ENCODE measurements around the gene ADORA1.

Gene ADORA1

DNA sequence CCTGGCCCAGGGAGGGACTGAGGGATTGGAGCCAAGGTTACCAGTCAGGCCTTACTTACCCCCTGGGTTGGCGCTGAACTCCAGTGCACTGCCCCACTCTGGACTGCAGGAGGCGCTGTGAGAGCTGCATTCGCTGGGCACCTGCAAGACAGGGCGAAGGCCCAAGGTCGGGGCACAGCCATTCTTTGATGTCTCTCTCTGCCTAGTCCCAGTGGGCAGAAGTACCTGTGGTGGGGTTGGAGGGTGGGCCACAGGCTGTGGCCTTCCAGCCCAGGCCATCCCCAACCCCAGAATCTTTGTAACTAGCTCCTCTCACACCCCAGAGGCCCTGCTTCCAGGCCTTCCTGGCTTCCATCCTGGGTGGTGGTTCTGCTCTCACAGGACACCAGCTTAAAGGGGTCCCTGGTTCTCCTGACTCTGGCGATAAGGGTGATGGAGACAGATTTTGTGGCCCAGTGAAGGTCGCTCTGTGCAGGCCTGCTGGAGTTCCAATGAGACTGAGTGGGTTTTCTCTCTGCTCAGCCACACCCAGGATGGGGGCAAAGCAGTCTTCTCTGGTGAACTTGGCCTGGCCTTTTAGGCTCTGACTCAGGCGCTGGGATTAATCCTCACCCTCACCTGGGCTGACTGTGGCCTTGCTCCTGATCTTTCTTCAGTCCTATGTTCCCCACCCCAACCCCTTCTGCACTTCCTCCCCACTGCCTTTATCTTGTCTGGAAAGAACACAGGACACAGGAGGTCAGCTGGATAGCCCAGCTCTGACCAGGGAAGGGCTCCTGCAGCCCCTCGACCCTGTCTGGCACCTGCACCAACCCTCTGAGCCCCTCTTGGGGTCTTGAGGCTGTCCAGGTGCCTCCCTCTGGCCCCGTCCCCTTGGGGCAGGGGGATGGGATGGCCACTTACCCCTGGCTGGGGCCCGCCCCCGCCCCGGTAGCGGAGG is 42.7 kb upstream of the ADORA1 start:
- no peak for TF ChIP-seq Cebpa-rat (IDR thresholded peaks at IDR 0.05)
- H3K4me2 ChIP-seq: no peak overlapping the region
- H3K27ac ChIP-seq: no peak overlapping the region

DNA sequence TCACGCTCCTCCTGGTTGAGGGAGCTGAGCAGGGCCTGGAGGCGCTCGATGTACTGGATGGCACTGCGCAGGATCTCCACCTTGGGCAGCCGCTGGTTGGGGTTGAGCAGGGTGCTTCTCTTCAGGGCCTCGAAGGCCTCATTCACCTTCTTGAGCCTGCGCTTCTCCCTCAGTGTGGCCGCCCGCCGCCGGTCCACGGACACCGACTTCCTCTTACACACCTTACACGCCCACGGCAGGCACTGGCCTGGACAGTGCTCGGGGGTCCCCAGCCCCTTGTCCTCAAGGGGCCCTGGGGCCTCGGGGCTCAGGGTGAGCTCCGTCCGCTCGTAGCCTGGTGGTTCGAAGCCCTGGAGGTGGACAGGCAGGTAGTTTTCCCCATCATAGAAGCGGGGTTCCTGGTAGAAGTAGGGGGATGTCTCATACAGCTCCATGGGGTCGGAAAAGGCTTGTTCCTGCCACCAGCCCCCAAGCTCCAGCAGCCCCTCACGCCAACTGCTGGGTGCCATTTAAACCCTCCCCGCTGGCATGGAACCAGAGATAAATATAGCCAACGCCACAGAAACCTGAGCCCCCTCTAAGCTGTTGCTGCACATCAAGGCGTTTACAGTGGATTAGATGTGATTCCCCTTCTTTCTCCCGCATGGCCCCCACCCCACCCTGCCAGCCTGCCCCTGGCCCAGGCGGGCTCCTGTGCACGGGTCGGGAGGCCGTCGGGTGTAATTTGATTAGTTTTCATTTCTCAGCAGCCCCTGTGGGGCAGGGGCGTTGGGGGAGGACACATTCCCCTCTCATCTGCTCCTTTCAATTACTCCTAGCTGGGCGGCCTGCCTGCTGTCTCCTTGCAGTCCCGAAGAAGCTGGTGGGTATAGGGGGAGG is 41.8 kb upstream of the ADORA1 start, which contains the start of gene MYOG:
TSS of gene MYOG (minus strand) at position 485 of the 879 bp plus-strand sequence. CDS start at position 434, 51 bp downstream.
- Histone ChIP-seq H3K4me3 (no peak within 1 kb of the TSS), H3K4me2 (no peak within 1 kb of the TSS), H3K27ac (no peak within 1 kb of the TSS), H4K20me1 (no peaks in the 10 kb centered on the region), H3K27me3 (no peaks in the 10 kb centered on the region), H3K36me3 (no peaks in the 10 kb centered on the region), H3K9ac (no peak within 1 kb of the TSS), H3K4me1 (peaks cover 15% of the 10 kb centered on the region), H3K9me3 (no peaks in the 10 kb centered on the region)
- no peak for TF ChIP-seq Cebpa-rat (IDR thresholded peaks at IDR 0.05)

More for the DNA sequence above, 42.7 kb upstream of the ADORA1 start:
- H3K4me3 ChIP-seq: no peak overlapping the region
- H3K36me3 ChIP-seq: peaks cover 8% of the 10 kb centered on the region; the same call in 1 of the 2 replicates
- no peaks in the 10 kb centered on the region for H4K20me1 ChIP-seq
- no peaks in the 10 kb centered on the region for H3K27me3 ChIP-seq
- H3K4me1 ChIP-seq: peaks cover 15% of the 10 kb centered on the region
- H3K9ac ChIP-seq: no peak overlapping the region
- H3K9me3 ChIP-seq: no peaks in the 10 kb centered on the region

DNA sequence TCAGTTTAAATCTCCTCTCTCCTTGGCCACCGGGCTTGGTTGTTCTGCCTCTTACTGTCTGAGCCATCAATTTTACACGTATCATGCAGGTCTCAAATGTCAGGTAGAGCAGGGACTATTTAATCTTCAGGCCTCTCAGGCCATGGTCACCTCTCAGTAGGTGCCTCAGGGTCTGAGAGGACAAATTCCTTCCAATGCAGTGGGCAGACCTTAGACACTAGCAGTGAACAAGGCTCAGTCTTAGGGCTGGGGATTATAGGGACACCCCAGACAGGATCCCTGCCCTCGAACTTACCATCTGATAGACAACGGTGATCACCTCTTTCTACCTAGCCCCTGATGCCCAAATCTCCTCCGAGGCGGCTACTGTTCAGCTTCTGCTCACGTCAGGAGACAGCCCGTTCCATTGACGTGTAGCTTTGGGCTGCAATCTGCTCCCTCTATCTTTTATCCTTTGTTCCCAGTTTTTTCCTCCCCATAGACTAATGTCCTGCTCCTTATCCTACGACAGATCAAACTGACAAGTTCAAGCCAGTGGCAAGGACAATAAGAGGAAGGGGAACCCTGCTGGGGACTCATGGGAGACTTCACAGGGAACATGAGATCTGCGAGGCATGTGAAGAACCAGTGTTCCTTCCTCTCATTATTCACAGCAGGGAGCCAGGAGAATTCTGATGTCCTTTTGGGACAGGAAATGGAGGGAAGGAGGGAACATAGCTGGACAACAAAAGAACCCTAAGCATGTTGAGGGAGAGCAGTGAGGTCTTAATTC is 40.3 kb upstream of the ADORA1 start:
- Histone ChIP-seq H3K27ac (no peak overlapping the region), H3K36me3 (no peaks in the 10 kb centered on the region), H3K9me3 (no peaks in the 10 kb centered on the region), H3K4me1 (peaks cover 9% of the 10 kb centered on the region), H4K20me1 (no peaks in the 10 kb centered on the region), H3K27me3 (no peaks in the 10 kb centered on the region), H3K4me2 (no peak overlapping the region), H3K9ac (no peak overlapping the region), H3K4me3 (no peak overlapping the region)
- no peak for TF ChIP-seq Cebpa-rat (IDR thresholded peaks at IDR 0.05)

DNA sequence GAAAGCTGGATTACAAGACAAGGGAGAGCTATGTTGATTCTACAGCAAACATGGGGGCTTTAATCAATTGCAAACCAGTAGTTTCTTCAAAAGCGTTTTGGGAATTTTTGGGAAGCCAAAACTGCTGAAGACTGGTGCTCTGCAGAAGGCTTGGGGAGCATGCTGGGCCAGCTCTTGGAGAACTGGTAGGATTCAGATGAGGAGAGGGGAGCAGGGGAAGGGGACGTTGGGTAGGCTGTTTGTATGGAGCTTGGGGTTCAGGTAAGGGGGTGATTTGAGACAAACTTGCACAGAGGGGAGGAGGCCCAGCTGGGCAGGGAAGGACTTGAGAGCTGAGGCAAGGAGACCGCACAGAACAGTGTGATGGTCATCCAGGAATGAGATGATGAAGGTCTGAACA is 39.1 kb upstream of the ADORA1 start:
- TF ChIP-seq Cebpa-rat (IDR thresholded peaks at IDR 0.05): no peak
- no peaks in the 10 kb centered on the region for H3K4me1 ChIP-seq
- peaks cover 3% of the 10 kb centered on the region; the same call in 1 of the 2 replicates for H3K9me3 ChIP-seq

DNA sequence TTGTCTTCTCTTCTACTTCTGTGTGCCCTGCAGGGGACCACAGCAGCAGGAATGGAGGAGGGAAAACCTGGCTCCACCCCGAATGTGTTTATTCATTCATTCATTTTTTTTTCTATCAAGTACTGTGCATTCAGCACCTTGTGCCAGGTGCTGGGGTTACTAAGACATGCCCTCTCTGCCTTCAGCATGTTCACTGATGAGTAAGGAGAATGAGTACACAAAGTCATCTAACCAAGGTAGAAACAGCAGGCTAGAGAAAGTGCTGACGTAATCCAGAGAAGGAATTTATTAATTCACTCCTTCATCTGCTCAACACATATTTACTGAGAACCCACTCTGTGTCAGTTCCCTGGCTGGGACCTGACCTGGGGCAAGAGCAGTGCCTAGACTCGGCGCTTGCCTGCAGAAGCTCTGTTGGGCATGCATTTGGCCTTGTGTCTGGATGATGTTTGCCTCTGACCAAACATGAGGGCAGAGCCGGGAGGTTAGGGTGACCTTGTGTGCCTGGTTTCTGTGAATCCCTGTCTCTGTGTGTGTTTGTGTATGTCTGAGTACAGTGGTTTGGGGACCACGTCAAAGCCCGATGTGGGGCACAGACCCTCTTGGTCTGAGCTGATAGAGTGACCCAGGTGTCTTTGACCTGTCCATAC is 38.4 kb upstream of the ADORA1 start:
- Histone ChIP-seq H3K4me1 (no peaks in the 10 kb centered on the region), H3K27ac (no peak overlapping the region), H3K36me3 (no peaks in the 10 kb centered on the region), H3K4me2 (no peak overlapping the region), H3K4me3 (no peak overlapping the region), H3K27me3 (no peaks in the 10 kb centered on the region), H3K9me3 (peaks cover 10% of the 10 kb centered on the region), H3K9ac (no peak overlapping the region), H4K20me1 (no peaks in the 10 kb centered on the region)
- no peak for TF ChIP-seq Cebpa-rat (IDR thresholded peaks at IDR 0.05)

More for the DNA sequence above, 39.1 kb upstream of the ADORA1 start:
- Histone ChIP-seq H4K20me1 (no peaks in the 10 kb centered on the region), H3K4me3 (no peak overlapping the region), H3K9ac (no peak overlapping the region), H3K27me3 (no peaks in the 10 kb centered on the region), H3K4me2 (no peak overlapping the region), H3K36me3 (no peaks in the 10 kb centered on the region), H3K27ac (no peak overlapping the region)

DNA sequence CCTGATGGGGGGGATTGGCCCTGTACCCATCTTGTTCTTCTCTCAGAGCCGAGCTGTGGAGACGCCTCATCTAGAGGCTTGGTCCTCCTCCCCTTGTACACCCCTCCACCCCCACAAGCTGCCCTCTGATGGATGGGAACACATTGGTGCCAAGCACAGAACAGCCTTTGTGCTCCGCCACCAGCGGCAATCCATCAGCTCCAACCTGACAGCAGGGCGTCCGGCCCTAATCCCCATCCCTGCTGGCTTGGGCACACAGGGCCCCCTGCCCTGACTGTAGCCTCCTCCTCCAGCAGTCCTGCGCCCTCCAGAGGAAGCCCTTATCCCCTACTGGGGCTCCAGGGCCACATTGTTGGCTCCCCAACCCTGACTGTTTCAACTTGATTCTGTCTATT is 37.9 kb upstream of the ADORA1 start:
- Histone ChIP-seq H3K36me3 (no peaks in the 10 kb centered on the region), H3K9me3 (peaks cover 15% of the 10 kb centered on the region), H3K27ac (no peak overlapping the region), H4K20me1 (no peaks in the 10 kb centered on the region), H3K9ac (no peak overlapping the region), H3K4me2 (no peak overlapping the region), H3K27me3 (no peaks in the 10 kb centered on the region), H3K4me3 (no peak overlapping the region), H3K4me1 (no peaks in the 10 kb centered on the region)
- no peak for TF ChIP-seq Cebpa-rat (IDR thresholded peaks at IDR 0.05)

DNA sequence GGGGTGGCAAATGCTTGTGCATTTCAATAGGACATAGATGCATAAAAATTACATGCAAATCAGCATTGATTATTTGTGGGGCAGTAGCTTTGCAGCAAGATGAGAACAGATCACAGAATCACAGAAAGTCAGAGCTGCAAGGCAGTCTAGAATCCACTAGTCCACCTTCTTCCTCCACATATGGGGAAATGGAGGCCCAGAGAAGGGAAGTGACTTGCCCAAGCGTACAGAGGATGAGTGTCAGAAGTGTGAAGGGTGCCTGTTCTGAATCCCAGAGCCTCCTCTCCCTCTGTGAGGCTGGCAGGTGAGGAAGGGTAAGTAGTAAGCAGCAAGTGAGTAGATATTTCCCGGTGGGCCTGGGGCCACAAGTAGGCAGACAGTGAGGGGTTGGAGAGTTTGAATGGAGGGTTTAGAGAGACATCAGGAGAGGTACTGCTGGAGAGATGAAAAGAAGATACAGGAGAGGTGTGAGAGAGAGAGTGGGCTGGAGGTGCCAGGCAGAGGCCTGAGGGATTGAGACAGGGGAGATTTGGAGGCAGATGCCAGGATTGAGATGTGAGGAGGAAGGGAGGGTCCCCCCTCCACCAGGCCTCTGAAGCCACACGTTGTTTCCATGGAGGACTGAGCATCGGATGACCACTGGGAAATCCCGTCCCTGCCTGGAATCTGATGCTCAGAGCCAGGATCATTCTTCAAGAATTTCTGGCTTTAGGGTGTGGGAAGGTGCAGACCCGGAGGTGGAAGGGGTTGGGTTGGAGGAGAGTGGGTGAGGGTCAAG is 36.9 kb upstream of the ADORA1 start:
- Histone ChIP-seq H3K9ac (no peak overlapping the region), H3K27me3 (no peaks in the 10 kb centered on the region), H3K4me1 (no peaks in the 10 kb centered on the region), H3K4me2 (no peak overlapping the region), H3K27ac (no peak overlapping the region), H3K4me3 (no peak overlapping the region), H4K20me1 (no peaks in the 10 kb centered on the region), H3K9me3 (peaks cover 22% of the 10 kb centered on the region), H3K36me3 (no peaks in the 10 kb centered on the region)
- TF ChIP-seq Cebpa-rat (IDR thresholded peaks at IDR 0.05): no peak

DNA sequence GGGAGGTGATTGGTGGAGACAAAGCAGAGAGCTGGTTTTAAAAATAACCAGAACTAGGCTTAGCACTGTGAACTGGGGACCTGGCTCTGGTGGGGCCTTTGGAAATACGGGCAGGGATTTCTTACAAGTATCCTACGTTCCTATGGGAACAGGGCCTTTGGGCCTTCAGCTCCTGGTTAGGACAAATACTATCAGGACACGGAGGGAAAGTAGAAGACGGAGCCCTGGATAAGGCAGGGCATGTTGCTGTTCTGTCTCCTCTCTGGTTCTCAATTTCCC is 36.4 kb upstream of the ADORA1 start:
- Histone ChIP-seq H3K27ac (no peak overlapping the region), H3K9ac (no peak overlapping the region), H3K4me2 (no peak overlapping the region), H3K27me3 (no peaks in the 10 kb centered on the region), H4K20me1 (no peaks in the 10 kb centered on the region), H3K36me3 (no peaks in the 10 kb centered on the region), H3K4me1 (no peaks in the 10 kb centered on the region), H3K9me3 (peaks cover 22% of the 10 kb centered on the region), H3K4me3 (no peak overlapping the region)
- no peak for TF ChIP-seq Cebpa-rat (IDR thresholded peaks at IDR 0.05)

All from BLaER1 (cell line).